ENCODE measurements around the gene CPVL.

DNA sequence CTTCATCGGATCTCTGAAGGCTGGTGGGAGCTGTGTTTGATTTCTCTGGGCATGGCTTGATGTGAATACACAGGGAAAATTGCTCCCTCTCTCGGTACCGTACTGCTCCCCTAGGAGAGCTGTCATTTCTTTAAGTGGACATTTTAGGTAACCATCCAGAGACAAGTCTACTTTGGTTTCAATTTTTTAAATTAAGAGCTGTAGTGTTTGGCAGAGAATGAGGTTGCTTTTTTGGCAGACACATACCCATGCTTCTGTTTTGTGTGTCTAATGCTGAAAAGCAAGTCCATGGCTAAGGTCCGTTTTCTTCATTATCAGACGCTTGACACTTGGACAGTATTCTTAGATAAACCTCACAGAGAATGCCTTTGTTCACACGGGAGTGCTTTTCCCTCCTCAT, 127.0 kb downstream of the CPVL start:
- TF ChIP-seq, protein P1, sequence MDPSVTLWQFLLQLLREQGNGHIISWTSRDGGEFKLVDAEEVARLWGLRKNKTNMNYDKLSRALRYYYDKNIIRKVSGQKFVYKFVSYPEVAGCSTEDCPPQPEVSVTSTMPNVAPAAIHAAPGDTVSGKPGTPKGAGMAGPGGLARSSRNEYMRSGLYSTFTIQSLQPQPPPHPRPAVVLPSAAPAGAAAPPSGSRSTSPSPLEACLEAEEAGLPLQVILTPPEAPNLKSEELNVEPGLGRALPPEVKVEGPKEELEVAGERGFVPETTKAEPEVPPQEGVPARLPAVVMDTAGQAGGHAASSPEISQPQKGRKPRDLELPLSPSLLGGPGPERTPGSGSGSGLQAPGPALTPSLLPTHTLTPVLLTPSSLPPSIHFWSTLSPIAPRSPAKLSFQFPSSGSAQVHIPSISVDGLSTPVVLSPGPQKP (IDR thresholded peaks at IDR 0.05; ENCODE audit: low read depth, low read length): no peak
- no peak for TF ChIP-seq POLR2A (IDR thresholded peaks at IDR 0.05; ENCODE audit: low read length)
- TF ChIP-seq, protein P2, sequence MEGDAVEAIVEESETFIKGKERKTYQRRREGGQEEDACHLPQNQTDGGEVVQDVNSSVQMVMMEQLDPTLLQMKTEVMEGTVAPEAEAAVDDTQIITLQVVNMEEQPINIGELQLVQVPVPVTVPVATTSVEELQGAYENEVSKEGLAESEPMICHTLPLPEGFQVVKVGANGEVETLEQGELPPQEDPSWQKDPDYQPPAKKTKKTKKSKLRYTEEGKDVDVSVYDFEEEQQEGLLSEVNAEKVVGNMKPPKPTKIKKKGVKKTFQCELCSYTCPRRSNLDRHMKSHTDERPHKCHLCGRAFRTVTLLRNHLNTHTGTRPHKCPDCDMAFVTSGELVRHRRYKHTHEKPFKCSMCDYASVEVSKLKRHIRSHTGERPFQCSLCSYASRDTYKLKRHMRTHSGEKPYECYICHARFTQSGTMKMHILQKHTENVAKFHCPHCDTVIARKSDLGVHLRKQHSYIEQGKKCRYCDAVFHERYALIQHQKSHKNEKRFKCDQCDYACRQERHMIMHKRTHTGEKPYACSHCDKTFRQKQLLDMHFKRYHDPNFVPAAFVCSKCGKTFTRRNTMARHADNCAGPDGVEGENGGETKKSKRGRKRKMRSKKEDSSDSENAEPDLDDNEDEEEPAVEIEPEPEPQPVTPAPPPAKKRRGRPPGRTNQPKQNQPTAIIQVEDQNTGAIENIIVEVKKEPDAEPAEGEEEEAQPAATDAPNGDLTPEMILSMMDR (IDR thresholded peaks at IDR 0.05): no peak

Data from A549 (cell line).